ENCODE results near the gene PCDHGB6.

DNA sequence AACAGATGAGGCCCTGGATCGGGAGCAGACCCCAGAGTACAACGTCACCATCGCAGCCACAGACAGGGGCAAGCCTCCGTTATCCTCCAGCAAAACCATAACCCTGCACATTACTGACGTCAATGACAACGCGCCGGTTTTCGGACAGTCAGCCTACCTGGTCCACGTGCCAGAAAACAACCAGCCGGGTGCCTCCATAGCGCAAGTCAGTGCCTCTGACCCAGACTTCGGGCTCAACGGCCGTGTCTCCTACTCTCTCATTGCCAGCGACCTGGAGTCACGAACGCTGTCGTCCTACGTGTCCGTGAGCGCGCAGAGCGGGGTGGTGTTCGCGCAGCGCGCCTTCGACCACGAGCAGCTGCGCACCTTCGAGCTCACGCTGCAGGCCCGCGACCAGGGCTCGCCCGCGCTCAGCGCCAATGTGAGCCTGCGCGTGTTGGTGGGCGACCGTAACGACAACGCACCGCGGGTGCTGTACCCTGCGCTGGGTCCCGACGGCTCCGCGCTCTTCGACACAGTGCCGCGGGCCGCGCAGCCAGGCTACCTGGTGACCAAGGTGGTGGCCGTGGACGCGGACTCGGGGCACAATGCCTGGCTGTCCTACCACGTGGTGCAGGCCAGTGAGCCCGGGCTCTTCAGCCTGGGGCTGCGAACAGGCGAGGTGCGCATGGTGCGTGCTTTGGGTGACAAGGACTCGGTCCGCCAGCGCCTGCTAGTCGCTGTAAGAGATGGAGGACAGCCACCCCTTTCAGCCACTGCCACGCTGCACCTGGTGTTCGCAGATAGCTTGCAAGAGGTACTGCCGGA, 11.5 kb downstream of the PCDHGB6 start:
- TF ChIP-seq, protein P1, sequence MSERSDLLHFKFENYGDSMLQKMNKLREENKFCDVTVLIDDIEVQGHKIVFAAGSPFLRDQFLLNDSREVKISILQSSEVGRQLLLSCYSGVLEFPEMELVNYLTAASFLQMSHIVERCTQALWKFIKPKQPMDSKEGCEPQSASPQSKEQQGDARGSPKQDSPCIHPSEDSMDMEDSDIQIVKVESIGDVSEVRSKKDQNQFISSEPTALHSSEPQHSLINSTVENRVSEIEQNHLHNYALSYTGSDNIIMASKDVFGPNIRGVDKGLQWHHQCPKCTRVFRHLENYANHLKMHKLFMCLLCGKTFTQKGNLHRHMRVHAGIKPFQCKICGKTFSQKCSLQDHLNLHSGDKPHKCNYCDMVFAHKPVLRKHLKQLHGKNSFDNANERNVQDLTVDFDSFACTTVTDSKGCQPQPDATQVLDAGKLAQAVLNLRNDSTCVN (CRISPR knock-in tag; IDR thresholded peaks at IDR 0.05): no peak
- TF ChIP-seq ZNF24 (IDR thresholded peaks at IDR 0.05): no peak
- no peak for TF ChIP-seq RFX5 (IDR thresholded peaks at IDR 0.05; ENCODE audit: low read depth, low read length)

All from K562 (cell line).